Activated T-cell treated with anti-CD3 and anti-CD28 coated beads, Interleukin-2, amount 50 U/mL, for 24 hours (primary cell): ENCODE data around the gene FEM1C.
"Not testable (repeated sequence)": the region's sequence is repeated elsewhere in the genome, so short reads cannot be mapped to it uniquely, and the experiment has no call there.

ENCODE experiments used
- DNase-seq: peaks from one replicate; pipeline ENCODE4 v3.0.0-alpha.2; 2020
- H3K27ac Mint-ChIP-seq: 2 replicates; pipeline ENCODE4 v1.8.0; 2020; ENCODE audit warnings: mild to moderate bottlenecking, mixed read lengths
- H3K27me3 Mint-ChIP-seq: 2 replicates; pipeline ENCODE4 v1.8.0; 2020; ENCODE audit warnings: mixed read lengths
- H3K36me3 Mint-ChIP-seq: 2 replicates; pipeline ENCODE4 v1.8.0; 2020; ENCODE audit warnings: low read depth, mixed read lengths
- H3K4me1 Mint-ChIP-seq: 2 replicates; pipeline ENCODE4 v1.8.0; 2020; ENCODE audit warnings: low read depth, mixed read lengths
- H3K4me3 Mint-ChIP-seq: 2 replicates; pipeline ENCODE4 v1.8.0; 2020; ENCODE audit warnings: mild to moderate bottlenecking, moderate library complexity, mixed read lengths
- H3K9me3 Mint-ChIP-seq: 2 replicates; pipeline ENCODE4 v1.8.0; 2020; ENCODE audit warnings: mixed read lengths

Gene FEM1C

DNA sequence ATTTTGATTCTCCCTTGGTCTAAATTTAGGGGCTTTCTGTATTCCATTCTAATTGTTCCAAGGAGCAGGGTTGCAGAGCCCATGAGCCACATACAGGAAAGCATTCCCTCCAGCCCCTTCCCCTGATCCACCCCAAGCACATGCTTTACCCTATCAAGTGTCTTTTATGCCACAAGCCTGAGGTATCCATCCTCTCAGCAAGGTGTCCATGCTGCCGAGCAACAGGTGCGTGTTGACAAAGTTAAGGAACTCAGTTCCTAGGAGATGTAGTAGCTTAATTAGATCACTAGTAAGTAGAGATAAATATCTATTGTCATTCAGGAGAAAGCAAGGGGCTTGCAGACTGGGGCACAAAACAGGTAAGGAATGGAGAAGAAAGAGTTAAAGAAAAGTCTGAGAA, 57.8 kb downstream of the FEM1C start:
- Mint-ChIP-seq H3K36me3 (no peaks in the 10 kb centered on the region), H3K4me1 (peaks cover 46% of the 10 kb centered on the region), H3K27ac (peak overlapping the region; percentile 13), H3K4me3 (no peak overlapping the region), H3K9me3 (no peaks in the 10 kb centered on the region), H3K27me3 (peaks cover 10% of the 10 kb centered on the region)
- no peak for DNase-seq

DNA sequence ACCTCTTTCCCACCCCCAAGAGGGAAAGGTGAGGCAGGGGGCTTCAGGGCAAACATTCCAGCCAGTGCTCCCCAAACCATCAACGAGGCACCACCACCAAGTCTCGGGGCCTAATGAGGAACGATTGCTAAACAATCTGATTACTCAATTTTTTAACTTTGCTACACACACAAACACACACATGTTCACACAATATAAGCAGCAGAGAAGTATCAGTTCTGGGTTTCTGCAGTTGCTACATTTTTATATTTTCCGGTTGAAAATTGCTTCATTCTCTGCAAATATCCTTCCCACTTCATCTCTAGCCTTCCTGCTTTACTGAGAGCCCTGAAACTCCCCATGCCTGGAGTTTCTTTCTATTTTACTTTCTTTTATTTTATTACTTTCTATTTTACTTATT, 60.2 kb downstream of the FEM1C start:
- no peaks in the 10 kb centered on the region for H3K9me3 Mint-ChIP-seq

DNA sequence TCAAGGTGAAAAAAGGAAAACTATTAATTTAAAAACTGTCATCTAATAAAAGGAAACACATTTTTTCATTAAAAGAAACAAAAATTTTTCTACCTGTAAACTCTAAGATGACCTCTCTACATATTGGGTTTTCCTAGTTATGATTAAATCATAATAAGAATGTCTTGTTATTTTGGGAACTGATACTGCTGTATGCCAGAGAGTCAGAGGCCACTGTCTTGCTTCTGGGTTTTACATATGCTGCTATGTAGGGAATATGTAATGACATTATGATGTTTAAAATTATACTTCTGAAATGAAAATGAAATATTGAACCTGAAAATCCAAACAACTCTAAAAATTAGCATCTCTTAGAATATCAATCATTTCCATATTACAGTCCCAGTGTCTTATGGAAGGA, 63.7 kb downstream of the FEM1C start:
- Mint-ChIP-seq H3K9me3 (no peaks in the 10 kb centered on the region), H3K27ac (no peak overlapping the region), H3K4me3 (no peak overlapping the region), H3K36me3 (no peaks in the 10 kb centered on the region), H3K4me1 (peaks cover 14% of the 10 kb centered on the region), H3K27me3 (peaks cover 56% of the 10 kb centered on the region)
- DNase-seq: no peak

More for the DNA sequence above, 60.2 kb downstream of the FEM1C start:
- H3K27me3 Mint-ChIP-seq: peaks cover 27% of the 10 kb centered on the region
- no peaks in the 10 kb centered on the region for H3K36me3 Mint-ChIP-seq
- no peak overlapping the region for H3K4me3 Mint-ChIP-seq
- DNase-seq: no peak
- no peak overlapping the region for H3K27ac Mint-ChIP-seq
- peaks cover 40% of the 10 kb centered on the region for H3K4me1 Mint-ChIP-seq

DNA sequence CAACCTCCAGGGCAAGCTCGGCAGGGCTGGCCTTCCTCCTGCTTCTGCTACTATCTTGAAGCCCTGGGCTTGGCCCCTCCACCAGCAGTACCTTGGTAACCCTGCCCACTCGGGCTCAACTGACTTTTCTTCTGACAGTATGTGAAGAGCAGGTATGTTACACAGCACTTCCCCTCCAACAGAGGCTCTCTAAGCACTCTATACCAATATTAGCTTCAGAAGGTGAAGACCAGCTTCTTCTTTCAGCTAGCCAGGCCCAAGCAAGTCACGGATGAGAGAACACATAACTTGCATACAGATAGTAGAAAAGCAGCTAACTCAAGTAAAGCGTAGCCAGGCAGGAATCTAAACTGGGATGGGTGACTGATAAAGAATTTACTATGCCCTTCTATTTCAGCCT, 64.3 kb downstream of the FEM1C start:
- Mint-ChIP-seq H3K36me3 (no peaks in the 10 kb centered on the region), H3K27ac (no peak overlapping the region), H3K4me1 (peaks cover 13% of the 10 kb centered on the region), H3K27me3 (peaks cover 61% of the 10 kb centered on the region), H3K4me3 (no peak overlapping the region), H3K9me3 (no peaks in the 10 kb centered on the region)
- no peak for DNase-seq

DNA sequence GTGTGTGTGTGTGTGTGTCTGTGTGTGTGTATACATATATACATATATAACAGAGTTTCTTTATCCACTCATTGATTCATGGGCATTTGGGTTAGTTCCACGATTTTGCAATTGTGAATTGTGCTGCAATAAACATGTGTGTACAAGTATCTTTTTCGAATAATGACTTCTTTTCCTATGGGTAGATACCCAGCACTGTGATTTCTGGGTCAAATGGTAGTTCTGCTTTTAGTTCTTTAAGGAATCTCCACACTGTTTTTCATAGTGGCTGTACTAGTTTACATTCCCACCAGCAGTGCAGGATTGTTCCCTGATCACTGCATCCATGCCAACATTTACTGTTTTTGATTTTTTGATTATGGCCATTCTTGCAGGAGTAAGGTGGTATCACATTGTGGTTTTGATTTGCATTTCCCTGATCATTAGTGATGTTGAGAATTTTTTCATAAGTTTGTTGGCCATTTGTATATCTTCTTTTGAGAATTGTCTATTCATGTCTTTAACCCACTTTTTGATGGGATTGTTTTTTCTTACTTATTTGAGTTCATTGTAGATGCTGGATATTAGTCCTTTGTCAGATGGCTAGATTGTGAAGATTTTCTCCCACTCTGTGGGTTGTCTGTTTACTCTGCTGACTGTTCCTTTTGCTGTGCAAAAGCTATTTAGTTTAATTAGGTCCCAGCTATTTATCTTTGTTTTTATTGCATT, 65.3 kb downstream of the FEM1C start:
- not testable (repeated sequence) for H3K4me3 Mint-ChIP-seq, DNase-seq, H3K27ac Mint-ChIP-seq, H3K9me3 Mint-ChIP-seq, H3K4me1 Mint-ChIP-seq, H3K36me3 Mint-ChIP-seq
- peaks cover 64% of the 10 kb centered on the region for H3K27me3 Mint-ChIP-seq

DNA sequence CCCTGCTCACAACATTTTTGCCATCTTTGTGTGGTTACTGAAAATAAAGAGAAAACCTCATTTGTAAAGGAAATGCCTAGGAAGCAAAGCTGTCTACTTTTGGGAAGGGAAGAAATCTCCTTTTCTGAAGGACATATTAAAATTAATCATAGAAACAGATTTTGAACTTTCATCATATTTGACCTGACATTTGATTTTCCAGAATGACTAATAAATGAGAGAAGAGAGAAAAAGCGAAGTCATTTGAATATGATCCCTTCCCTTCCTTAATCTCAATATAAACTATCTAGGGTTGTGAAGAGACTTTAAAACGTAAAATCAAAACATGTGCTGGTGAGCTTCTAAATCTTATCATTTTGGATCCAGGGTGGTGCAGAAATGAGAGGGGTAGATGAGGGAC, 66.3 kb downstream of the FEM1C start:
- H3K36me3 Mint-ChIP-seq: no peaks in the 10 kb centered on the region
- H3K9me3 Mint-ChIP-seq: no peaks in the 10 kb centered on the region
- H3K4me3 Mint-ChIP-seq: no peak overlapping the region
- DNase-seq: no peak
- no peak overlapping the region for H3K27ac Mint-ChIP-seq
- H3K27me3 Mint-ChIP-seq: peaks cover 72% of the 10 kb centered on the region
- peaks cover 5% of the 10 kb centered on the region for H3K4me1 Mint-ChIP-seq

DNA sequence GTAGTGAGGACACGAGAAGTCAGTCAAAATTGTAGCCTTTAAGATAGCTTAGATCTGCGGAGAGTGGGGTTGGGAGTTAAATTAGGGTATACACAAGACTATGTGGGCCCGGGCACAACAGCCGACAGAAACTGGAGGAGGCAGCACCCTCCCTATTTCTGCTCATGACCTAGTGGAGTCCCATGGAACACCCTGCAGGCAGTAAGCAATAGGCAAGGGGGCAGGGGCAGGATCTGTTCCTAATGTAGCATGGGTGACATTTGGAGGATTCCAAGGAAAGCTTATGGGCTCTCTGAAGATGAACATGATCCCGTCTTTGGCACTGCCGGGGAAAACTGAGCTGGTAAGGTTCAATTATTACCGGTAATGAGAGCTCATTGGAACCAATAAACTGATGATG, 67.0 kb downstream of the FEM1C start:
- Mint-ChIP-seq H3K9me3 (no peaks in the 10 kb centered on the region), H3K27ac (no peak overlapping the region), H3K27me3 (peaks cover 72% of the 10 kb centered on the region), H3K36me3 (no peaks in the 10 kb centered on the region), H3K4me1 (peaks cover 5% of the 10 kb centered on the region), H3K4me3 (no peak overlapping the region)
- no peak for DNase-seq

DNA sequence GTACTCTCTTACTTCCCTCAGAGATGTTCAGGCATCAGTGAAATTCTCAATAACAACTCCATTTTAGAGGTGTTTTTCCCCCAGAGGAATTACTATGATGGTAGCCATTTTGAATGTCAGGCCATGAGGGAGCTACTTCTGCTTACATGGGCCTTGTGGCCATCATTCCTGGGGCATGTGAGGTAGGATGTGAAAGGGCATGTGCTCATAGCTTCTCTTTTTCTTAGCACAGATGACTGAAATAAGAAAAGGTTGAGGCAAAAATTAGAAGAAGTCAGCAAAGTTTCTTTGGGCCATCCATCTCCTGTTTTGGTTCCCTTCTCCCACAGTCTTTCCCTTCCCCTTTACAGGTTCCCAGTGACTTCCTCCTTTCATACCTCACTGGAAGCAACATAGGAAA, 68.8 kb downstream of the FEM1C start:
- DNase-seq: no peak
- Mint-ChIP-seq H3K4me3 (no peak overlapping the region), H3K27me3 (peaks cover 67% of the 10 kb centered on the region), H3K9me3 (no peaks in the 10 kb centered on the region), H3K4me1 (peaks cover 5% of the 10 kb centered on the region), H3K27ac (no peak overlapping the region), H3K36me3 (no peaks in the 10 kb centered on the region)

DNA sequence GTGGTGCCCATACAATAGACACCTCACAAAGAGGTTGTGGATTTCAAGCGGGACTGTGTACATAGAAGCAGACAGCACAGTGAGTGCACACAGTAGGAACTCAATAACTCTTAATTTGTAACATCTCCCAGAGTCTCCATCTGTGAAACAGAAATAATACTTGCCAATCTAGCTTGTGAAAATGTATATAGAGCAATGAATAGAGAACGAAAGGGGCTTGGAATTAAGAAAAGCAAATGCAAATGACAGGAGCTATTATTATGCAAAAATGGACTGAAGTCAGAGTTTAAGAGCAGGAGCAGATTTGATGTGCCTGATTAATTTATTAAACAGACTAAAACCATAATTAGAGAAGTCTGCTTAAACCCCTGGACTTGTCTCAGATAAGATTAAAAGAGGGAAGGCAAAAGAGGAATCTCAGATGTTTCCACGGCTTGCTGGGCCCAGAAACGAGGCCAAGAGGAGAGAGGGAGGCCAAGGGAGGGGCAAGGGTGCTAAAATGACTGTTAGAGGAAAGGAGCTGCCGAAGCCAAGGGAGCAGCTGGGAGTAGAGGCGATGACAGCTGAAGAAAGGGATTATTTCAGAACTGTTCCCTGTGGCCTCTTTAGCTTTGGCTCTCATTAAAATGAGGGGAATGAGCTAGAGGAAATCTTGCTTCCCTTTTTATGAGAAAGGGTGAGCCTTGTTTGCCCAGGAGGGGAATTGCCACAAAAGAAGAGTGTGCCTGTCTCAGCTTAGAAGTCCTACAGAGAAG, 72.1 kb downstream of the FEM1C start:
- DNase-seq: no peak
- H3K27ac Mint-ChIP-seq: no peak overlapping the region
- H3K4me3 Mint-ChIP-seq: no peak overlapping the region
- H3K4me1 Mint-ChIP-seq: no peaks in the 10 kb centered on the region
- no peaks in the 10 kb centered on the region for H3K9me3 Mint-ChIP-seq
- peaks cover 48% of the 10 kb centered on the region for H3K27me3 Mint-ChIP-seq
- H3K36me3 Mint-ChIP-seq: no peaks in the 10 kb centered on the region

DNA sequence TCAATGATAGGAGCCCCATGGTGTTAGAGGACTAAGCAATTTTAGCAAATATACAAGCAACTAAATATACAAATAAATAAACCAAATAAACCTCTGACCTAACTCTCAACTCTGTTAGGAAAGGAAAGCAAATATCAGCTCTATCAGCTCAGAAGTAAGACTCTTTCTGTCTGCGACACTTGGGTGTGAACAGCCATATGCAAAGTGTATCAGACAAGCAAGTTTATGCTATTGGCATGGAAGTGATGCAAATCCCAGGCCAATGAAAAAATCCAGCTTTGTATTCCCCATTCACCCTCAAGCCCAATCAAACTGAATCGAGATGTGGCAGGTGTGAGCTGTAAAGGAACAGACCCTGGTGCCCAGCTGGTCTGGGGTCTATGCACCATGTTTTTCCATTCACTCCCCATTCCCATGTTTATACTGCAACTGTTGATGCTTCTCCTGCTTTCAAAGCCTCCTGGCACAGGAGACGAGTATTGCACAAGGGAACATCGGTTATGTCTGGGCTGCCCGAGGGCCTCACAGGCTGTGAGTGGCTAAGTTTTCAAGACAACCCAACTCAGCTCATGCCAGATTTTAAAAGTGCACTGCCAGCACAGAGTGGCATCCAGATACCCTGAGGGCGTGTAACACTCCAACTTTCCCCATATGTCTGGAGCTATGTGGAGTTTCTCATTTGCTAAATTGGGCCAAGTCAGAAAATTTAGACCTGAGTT, 73.1 kb downstream of the FEM1C start:
- Mint-ChIP-seq H3K4me3 (no peak overlapping the region), H3K36me3 (no peaks in the 10 kb centered on the region), H3K4me1 (no peaks in the 10 kb centered on the region), H3K27me3 (peaks cover 44% of the 10 kb centered on the region), H3K27ac (no peak overlapping the region), H3K9me3 (no peaks in the 10 kb centered on the region)
- no peak for DNase-seq

DNA sequence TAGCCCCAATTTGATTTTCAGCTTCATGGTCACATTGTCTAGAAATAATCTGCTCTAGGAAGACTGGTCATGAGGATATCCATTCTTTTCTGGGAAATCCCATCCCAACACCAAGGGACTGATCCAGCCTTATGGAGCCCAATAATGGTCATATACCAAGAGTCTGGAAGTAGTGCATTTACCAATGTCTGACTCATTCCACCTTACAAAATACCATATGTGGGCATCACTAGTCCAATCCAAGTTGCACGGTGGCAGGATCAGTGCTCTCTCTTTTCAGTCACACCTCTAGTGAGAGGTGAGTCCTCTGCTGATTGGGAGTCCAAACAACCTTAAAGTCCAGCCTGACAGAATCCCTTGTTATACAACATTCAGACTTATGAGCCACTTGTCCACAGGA, 73.7 kb downstream of the FEM1C start:
- Mint-ChIP-seq H3K36me3 (no peaks in the 10 kb centered on the region), H3K4me3 (no peak overlapping the region), H3K9me3 (no peaks in the 10 kb centered on the region), H3K27ac (no peak overlapping the region), H3K4me1 (no peaks in the 10 kb centered on the region), H3K27me3 (peaks cover 43% of the 10 kb centered on the region)
- no peak for DNase-seq
